ENCODE measurements around the gene CDA. TPM values are rescaled to one million over a fixed set of nuclear protein-coding genes. Genes with fewer than 3 reads are reported as not detected.

The CDA gene
- total and polyA plus RNA-seq, 9 of the 15 experiments (the other 6 are each of a cell fraction or from before 2014, with no cell fraction given) = not detected

DNA sequence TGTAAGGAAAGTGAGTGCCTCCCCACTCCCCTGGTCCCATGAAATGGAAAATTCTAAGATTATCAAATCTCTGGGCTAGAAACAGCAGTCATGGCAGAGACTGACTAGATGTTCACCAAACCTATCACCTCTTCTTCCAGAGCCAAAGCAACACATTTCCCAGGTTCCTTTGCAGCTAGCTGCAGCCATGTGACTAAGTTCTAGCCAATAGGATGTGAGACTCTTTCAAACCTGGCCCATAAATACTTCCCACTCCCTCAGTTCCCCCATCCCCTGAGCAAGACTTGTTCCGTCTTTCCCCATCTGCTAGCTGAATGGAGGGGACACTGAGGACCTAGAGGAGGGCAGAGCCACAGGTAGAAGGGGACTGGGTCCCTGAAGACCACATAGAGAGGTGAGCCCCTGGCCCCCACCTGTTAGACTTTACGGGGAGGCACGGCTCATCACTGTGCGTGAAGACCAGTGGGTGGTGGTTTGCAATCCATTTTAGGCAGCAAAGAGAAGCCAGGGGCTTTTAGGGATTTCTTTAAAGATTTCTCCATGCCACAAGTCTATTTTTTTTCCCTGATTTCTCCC lies 19.3 kb upstream of the CDA start (continued):
- TF ChIP-seq MIER1 (IDR thresholded peaks at IDR 0.05; ENCODE audit: low read depth) (no peak), ZNF780A (CRISPR knock-in tag; IDR thresholded peaks at IDR 0.05) (no peak), ZFP30 (CRISPR knock-in tag; IDR thresholded peaks at IDR 0.05; ENCODE audit: borderline replicate concordance) (no peak), ZNF586 (CRISPR knock-in tag; conservative IDR thresholded peaks at IDR 0.05) (no peak)

DNA sequence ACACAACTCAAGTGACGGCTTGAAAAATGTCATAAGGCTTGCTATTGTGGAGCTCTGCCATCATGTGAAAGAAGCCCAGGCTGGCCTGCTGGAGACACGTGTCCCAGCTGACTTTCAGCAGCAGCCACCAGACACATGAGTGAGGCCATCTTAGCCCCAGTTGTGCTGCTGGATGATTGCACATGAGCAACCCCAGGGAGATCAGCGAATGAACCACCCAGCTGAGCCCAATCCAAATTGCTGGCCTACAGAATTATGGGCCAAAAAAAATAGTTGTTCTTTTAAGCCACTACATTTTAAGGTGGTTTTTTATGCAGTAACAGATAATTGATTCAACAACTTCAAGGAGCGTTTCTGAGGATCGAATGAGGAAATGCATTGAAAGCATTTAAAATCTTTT lies 17.5 kb upstream of the CDA start:
- no peak overlapping the region for H3K4me3 ChIP-seq
- POLR2A ChIA-PET = no interaction called here
- TF ChIP-seq, protein P1, sequence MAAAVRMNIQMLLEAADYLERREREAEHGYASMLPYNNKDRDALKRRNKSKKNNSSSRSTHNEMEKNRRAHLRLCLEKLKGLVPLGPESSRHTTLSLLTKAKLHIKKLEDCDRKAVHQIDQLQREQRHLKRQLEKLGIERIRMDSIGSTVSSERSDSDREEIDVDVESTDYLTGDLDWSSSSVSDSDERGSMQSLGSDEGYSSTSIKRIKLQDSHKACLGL (CRISPR knock-in tag; IDR thresholded peaks at IDR 0.05; ENCODE audit: borderline replicate concordance, poor library complexity, severe bottlenecking) = no peak
- TF ChIP-seq, protein P2, sequence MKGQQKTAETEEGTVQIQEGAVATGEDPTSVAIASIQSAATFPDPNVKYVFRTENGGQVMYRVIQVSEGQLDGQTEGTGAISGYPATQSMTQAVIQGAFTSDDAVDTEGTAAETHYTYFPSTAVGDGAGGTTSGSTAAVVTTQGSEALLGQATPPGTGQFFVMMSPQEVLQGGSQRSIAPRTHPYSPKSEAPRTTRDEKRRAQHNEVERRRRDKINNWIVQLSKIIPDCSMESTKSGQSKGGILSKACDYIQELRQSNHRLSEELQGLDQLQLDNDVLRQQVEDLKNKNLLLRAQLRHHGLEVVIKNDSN (CRISPR knock-in tag; IDR thresholded peaks at IDR 0.05) = 0 out of 2 replicates have a peak, but pooled peaks have one; percentile 25
- no peak for FAIRE-seq
- H3K4me1 ChIP-seq (replicated peaks in 1 of 2; ENCODE audit: control insufficient read depth in 2 of 2, insufficient read depth in 2 of 2, low read length in 2 of 2) = peaks cover 0 to 9% of the 10 kb centered on the region in 2 experiments; a peak in 2 of 5 replicates
- H3K79me2 ChIP-seq (ENCODE audit: control insufficient read depth, insufficient read depth, low read length) = no peaks in the 10 kb centered on the region
- H3K36me3 ChIP-seq (ENCODE audit: control insufficient read depth, insufficient read depth, low read length) = no peaks in the 10 kb centered on the region
- no peaks in the 10 kb centered on the region; the same call in 1 of the 2 replicates for H3K9me3 ChIP-seq (replicated peaks; ENCODE audit: control insufficient read depth, insufficient read depth, low read depth, low read length)
- ATAC-seq = no peak
- no peak overlapping the region for H3K4me2 ChIP-seq (ENCODE audit: insufficient read depth, low read length)
- peaks cover 26 to 28% of the 10 kb centered on the region in 2 experiments for H3K27me3 ChIP-seq (ENCODE audit: control insufficient read depth in 2 of 2, insufficient read depth in 2 of 2, low read length in 2 of 2)
- WGBS (ENCODE audit: insufficient coverage, low coverage, missing lambda C conversion rate) = 2% methylated on average over 5 of the region's 5 CpGs
- intact Hi-C loops (cut with micrococcal nuclease) (no loop called here), in situ Hi-C loops (cut with MboI) (no loop called here)
- DNase-seq (ENCODE audit: extremely low read depth in 1 of 4, low spot score in 3 of 4) = no peak
- H4K20me1 ChIP-seq (replicated peaks; ENCODE audit: control insufficient read depth, insufficient read depth, low read length) = no peaks in the 10 kb centered on the region
- no peak overlapping the region for H2AFZ ChIP-seq (ENCODE audit: low read depth, low read length)
- no peak overlapping the region for H3K9ac ChIP-seq (ENCODE audit: insufficient read depth in 1 of 2, low read depth in 2 of 2, low read length in 2 of 2)
- H3K9me1 ChIP-seq (ENCODE audit: control insufficient read depth, insufficient read depth, low read length) = no peaks in the 10 kb centered on the region
- CTCF ChIA-PET (ENCODE audit: low intra/inter-chr PET ratio) = no interaction called here
- H3K27ac ChIP-seq (ENCODE audit: extremely low read depth, low read depth, low read length) = no peak overlapping the region
- BruUV-seq (replicated peaks) = no TSS peak
